ENCODE results near the gene POM121L2.
A peak's percentile ranks its signal among the peaks of the same experiment; 100 is the strongest.

The POM121L2 gene

DNA sequence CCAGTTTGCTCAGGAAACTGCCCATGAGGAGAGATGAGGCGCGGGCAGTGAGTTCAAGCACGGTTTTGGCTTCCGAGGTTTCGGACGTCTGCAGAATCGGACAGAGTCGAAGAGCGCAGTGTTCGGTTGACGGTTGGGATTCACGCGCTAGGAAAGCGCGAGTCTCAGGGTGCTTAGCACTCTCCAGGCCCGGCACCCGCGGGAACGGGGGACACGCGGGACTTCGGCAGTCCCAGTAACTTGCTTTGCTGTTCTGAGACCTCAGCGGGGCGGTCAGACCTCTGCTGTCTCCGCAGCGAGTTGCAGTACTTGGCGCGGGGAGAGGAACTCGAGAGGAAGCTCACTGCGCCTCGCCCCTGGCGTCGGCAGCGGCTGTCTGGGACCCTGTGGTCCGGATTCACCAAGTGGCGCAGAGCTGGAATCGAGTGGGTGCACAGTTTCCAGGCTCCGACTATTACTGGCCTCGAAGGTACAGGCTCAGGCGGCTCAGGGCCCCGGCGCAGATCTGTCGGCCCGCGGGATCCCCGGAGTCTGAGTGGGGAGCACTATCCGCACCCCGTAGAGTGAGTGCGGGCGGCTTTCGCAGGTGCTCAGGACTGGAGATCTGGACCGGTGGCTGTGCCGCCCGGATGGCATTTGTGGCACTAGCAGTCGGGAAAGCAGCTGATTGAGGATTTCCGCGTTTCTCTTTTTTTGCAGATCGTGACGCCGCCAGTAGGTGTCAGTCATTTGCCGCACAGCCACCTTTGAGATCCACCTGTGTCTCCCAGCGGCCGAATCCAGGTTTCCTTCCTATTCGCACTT, at the start of gene POM121L2:
TSS of gene POM121L2 (minus strand) at position 128 of the 804 bp plus-strand sequence. CDS start at position 25, 103 bp downstream.
- DNase-seq, result peak; percentile 24

DNA sequence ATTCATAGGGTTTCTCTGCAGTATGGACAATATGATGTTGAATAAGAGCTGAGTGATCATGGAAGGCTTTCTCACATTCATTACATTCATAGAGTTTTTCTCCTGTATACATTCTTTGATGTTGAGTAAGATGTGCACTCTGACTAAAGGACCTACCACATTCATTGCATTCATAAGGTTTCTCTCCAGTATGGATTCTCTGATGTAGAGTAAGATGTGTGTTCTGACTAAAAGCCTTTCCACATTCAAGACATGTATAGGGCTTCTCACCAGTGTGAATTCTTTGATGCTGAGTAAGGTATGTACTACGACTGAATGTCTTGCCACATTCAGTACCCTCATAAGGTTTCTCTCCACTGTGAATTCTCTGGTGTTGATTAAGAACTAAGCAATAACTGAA, 47.2 kb upstream of the POM121L2 start:
- DNase-seq, result no peak

DNA sequence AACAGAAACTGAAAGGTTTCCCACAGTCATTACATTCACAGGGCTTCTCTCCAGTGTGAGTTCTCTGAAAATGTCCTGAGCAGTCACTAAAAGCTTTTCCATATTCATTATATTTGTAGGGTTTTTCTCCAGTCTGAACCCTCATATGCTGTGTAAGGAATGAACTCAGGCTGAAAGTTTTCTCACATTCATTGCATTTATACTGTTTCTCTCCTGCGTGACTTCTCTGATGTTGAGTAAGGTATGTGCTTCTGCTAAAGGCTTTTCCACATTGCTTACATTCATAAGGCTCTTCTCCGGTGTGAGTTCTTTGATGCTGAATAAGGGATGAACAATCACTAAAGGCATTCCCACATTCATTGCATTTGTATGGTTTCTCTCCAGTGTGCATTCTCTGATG, 46.7 kb upstream of the POM121L2 start:
- no peak for DNase-seq

DNA sequence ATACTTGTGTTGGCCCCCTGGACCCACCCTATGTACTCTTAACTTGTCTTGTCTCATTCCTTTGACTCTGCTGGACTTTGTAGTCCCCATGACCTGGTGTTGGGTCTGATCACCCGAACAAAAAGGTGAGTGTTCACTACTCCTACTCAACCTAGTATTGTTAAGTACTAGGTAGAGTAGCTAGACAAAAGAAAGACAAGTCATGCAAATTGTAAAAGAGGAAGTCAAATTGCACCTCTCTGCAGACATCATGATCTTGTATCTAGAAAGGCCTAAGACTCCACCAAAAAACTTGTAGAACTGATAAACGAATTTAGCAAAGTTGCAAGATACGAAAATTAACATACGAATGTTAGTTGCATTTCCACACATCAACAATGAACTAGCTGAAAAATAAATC, 40.8 kb upstream of the POM121L2 start:
- DNase-seq, result no peak

DNA sequence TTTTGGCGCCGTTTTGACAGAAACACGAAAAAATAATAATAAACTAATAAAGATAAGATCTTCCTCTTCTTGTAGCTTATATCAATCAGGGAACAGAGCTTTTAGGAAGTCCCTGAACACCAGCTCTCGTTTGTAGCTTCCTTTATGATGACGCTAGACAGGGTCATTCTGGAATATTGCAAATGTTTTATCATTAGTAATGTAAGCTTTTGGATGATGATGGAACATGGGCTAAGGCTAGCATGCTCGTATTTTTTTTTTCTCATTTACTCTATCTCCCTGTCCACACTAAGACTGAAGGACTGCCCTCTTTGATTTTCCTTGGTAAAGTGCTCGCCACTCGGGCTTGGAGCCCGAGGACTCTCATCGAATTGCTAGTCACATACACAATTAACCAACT, 22.1 kb upstream of the POM121L2 start:
- no peak for DNase-seq

DNA sequence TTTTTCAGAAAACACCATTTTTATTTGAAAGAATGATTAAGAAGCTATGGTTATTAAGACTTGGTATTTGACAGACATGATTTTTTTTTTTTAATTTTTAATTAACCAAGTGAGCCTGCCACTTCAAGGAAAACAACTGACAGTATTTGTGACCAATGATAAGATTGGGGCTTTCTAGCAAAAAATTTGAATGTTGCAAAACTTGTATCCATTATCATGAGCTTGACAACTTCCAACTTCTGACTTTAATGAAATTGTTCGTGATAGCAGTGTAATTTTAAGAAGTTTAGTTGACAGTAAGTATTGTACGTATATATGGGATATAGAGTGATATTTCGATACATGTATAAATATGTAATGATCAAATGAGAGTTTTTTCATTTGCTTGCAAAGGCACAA, 21.6 kb upstream of the POM121L2 start:
- DNase-seq, result no peak

DNA sequence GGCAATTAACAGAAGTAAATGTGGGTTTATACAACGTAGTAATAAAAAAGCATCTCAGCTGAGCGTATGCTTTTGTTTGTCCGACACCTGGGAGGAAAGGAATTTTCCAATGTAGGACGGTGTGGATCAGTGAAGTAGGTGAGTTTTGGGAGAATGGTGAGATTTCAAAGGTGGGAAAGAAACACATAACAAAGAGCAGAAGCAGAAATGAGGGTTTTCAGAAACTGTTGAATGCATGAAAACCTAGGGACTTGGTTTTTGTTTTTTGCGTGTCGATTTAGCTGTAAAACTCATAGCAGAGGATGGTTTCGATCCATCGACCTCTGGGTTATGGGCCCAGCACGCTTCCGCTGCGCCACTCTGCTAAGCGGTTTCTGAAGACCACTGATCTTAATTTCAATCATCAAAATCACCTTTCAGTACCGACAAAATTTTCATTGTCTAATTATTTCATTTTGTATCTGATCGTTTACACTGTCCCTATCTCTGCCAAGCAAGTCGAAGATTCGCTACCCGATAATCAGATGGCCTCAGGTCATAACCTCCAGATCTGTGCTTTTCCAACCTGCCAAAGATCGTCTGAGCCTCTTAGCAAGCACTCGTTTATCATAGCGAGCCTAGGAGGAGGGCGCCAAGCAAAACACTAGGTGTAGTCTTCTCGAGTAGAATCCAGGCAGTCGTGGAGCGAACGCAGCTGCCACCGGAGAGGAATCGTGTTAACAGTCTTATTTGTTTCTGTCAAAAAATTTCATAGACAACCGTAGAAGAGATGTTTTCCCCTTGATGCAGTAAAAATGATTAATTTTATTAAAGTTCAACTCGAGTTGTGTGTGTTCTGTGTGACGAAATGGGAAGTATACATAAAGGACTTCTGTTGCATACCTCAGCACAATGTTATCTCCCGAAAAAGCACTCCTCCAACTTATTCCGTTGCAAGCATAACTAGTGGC, 20.9 kb upstream of the POM121L2 start:
- no peak for DNase-seq

DNA sequence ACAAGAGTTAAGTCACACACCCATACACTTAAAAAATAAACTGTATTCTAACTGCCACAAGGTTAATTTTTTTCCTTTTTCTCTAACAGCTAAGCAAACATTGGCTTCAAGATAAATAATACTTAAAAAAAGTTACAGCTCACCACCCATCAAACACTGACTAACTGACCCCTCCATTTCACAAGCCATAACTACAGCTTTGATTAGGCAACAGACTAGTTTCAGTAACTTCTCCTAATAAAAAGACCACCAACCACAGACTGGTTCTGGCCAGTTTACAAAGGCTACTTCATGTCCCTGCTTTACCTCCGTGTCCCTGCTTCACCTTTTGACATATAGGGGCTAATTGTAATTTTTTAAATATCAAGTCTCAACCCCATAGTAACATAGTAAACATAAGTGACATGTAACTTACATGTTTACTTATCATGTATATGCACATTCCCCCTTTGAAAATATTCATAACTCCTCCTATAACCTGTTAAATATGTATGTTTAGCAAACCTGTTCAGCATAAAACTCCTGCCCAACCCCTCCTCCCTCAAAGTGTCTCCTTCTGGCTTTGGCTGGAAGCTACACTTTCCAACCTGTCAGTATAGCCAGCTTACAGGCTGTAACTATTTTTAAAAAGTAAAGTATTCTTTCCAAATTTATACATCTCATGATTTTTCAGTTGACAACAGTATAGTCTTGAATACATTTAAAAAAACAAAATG, 15.1 kb upstream of the POM121L2 start:
- DNase-seq, result no peak

DNA sequence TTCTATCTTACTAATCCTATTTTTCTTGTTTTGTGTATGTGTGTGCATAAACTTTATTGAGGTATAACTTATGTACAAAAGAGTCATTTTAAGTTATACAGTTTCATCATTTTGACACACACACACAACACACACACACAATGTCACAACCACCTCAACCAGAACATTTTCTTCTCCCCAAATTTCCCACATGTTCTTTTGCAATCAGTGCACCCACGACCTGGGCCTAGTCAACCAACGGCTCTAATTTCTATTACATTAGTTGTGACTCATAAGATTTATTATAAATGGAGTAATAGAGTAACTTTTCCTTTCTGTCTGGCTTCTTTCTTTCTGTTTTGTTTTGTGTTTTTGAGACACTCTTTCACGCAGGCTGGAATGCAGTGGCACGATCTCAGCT, 9.8 kb upstream of the POM121L2 start:
- no peak for DNase-seq

DNA sequence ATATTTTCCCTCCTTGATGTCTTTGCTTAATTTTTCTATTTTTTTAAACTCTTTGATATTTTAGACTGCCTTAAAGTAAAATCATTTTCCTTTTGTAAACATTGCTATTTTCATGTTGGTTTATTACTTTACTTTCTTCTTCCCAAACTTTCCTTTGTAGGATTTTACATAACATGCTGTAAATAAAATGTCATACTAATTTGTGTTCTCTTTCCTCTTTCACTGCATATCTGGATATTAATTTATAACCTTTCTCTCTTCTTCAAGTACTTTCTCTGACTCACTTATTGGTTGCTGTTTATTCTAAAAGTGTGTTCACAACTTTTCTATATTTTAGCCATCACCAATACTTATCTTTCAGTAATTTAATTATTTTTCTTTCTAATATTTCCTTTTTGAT, 9.3 kb upstream of the POM121L2 start:
- DNase-seq, result no peak

DNA sequence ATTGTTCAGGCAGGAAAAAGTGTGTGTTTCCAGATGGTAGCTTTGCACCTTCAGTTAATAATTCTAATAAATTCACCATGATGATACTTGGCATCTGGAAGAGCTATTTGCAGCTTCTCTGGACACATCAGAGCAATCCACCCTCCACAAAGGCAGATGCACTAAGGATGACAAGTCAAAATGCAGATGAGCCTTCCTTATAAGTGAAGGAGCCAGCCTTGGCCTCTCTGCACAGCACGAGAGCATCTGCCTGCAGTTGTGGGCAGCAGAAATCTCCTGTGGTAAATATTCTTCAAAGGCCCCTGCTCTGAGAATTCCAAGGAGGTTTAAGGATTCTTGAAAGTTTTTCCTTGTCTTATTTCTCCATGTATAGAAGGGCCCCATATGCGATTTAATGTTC, 6.9 kb upstream of the POM121L2 start:
- DNase-seq, result no peak

DNA sequence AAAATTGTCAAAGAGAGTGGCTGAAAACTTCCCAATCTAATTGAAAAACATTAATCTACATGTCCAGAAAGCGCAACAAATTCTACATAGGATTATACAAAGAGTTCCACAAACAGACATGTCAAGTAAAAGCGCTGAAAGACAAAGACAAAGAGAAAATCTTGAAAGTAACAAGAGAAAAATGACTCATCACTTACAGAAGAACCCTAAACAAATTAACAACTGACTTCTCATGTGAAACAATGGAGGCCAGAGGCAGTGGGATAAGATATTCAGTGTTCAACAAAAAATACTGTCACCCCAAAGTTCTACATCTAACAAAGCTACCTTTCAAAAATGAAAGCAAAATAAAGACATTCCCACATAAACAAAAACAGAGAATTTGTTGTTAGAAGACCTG, 2.0 kb upstream of the POM121L2 start:
- no peak for DNase-seq

DNA sequence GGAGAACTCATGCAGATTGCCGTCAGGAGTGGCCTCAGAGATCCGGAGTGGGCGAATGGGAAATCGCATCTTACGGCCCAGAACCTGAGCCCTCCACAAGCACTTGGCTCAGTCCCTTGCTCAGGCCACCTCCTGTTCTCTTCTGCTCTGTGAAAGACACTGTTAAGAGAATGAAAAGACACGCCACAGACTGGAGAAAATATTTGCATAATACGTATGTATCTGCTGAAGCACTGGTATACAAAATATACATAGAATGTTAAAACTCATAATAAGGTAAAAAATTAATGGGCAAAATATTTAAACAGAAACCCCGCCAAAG, 838 bp upstream of the POM121L2 start:
- DNase-seq, result no peak

DNA sequence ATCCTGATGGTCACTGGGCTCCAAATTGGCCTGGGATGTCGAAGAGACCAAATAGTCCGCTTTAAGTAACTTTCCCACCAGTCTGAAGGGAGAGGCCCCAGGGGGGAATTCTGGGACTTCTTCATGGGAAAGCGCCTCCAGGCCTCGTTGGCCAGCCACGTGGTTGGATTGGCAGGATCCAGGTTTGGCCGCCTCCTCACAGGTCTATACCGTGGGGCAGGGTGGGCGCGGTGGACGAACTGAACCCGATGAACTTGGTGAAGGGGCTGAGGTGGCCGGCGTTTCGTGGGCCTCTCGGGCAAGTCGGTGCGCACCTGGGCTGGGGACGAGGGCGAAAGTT, 297 bp downstream of the POM121L2 start:
- DNase-seq, result no peak

DNA sequence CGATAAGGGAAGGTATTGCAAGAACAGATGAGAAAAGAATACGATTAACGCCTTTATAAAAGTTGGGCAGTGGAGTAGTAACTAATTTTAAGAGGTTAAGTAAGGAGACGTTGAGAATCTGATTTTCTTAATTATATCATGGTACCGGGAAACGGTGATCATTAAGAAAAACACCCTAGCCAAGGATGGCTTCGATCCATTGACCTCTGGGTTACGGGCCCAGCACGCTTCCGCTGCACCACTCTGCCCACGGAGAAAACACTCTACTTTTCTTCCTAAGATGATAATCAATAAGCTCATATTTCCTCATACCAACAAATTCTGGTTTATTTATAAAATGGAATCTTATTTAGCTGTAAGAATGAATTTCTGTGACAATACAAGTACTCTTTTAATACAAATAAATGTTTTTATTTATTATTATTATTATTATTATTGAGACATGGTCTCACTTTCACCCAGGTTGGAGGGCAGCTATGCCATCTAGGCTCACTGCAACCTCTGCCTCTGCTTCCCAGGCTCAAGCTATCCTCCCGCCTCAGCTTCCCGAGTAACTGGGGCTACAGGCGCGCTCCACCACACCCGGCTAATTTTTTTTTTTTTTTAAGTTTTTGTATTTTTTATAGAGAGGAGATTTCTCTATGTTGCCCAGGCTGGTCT, 8.3 kb downstream of the POM121L2 start:
- no peak for DNase-seq

DNA sequence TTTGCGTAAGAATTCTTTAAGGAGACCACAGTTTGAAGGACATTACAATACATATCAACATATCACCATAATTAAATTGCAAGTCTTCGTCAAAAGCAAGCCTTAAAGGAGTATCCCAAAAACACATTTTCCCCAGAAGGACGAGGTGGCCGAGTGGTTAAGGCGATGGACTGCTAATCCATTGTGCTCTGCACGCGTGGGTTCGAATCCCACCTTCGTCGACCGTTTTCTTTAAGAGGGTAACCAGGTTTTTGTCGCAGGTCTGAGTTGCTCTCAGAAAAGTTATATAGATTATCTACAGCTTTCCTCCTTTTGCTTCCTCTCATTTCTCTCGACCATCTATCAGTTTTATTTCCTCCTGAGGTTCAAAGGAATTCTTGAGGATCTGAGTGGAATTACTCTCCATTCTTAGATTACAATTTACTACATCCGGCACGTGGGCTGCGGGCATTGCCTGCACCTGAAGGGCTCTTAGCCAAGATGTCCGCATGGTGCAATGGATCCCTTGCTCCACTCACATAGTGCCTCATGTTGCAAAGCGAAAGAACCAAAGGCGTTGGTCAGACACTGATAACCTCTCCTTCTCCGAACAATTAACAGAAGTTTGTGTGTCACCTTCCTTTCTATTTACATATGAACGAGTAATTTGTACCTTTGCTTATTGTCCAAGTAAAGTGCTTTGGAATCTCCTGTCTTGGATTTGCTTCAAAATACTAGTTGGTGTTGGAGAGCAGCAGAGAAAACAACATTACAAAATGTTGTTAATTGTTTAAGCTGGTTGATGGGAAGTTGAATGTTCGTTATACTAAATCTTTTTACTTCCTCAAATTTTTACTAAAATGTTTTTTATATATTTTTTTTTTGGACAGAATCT, 14.0 kb downstream of the POM121L2 start:
- DNase-seq, result no peak

DNA sequence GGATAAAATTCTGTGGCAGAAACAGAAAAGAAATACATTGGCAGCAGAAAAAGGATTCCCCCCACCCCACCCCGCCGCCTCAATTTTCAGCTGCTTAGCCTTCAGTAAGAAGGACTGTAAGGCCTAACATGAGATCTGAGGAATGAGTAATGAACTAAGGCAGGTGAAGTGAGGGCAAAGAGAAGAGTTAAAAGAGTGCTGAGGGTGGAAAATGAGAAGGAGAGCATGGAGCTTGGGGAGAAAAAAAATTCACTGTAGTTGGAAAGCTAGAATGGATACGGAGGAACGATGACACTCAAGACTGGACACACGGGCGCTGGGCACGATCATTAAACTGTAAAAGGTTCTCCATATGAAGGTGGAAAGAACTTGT, 14.6 kb downstream of the POM121L2 start:
- DNase-seq, result no peak

DNA sequence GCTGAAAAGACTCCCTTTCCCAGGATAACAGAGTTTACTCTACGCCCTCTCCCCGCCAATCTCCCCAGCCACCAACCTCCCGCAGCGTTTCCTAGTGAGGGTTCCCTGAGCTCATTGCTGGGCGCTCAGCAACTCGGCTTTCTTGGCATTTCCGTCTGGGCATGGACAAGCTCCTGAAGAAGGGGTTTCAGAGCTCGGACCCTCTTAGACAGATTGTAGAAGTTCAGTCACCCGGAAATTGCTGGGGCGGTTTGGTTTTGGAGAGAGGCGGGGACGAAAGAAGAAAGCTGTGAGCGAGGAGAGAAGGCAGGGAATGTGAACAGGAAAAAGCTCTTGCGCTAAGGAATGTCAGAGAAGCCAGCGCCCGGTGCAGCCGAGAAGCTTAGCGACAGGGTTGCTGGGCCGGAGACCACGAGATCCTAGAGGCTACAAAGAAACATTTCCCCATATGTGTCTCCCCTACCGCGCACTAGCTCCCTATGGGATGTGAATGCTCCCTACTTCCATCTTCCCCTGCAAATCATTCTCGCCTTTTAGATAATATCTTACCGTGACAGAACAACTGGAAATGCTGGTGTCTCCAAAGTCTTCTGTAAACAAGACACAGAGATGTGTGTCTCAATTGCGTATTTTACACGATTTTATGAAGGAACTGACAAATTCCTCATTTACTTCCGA, 15.8 kb downstream of the POM121L2 start:
- no peak for DNase-seq

DNA sequence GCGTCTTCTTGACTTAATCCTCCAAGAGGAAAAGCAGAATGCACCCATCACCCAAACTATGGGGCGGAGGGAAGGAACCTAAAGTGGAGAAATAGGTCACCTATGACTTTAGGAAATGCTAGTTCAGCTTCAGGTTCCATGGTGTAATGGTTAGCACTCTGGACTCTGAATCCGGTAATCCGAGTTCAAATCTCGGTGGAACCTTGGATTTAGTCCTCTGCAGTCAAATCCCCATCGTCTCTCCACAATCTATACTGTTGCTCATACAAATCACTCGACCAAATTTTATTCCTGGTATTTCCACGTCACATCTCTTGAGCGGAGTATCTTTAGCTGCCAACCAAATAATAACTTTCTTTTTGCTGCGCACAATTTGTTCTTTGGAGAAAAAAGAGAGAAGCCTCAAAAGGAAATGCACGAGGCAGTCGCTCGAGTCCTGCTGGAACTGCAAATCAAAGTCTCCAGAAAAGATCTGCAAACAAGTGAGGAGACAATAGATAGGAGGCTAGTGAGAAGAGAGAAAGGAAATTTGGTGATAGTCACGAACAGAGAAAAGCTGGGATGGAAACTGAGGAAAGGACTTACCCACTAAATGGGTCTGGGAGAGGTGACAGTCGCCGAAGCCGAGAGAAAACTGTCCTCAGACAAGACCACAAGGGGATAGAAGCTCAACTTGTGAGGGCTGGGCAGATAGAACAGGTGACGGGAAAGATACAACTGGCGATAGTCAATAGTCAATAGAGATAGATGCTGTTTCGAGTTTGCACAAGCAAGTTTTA, 16.6 kb downstream of the POM121L2 start:
- no peak for DNase-seq

DNA sequence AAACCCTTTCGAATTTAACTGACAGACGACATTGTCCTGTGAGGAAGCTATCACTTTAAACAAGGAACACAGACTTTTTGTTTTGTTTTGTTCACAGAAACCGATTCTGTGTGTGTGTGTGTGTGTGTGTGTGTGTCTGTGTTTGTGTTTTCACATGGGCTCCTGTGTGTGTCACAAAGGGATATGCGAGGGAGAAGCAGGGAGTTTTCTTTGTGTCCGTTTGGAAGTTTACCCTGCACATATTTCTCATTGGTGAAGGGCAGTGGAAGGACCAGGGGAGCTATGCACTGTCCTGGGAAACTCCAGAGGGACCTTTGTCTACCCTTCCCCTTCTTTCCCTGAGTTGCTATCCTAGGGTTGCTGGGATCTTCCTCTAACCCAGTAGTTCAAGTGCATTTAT, 17.7 kb downstream of the POM121L2 start:
- no peak for DNase-seq

Data from NCI-H1417 treated with DMSO at 0.1 percent for 48 hours (cell line).